Kidney epithelial cell (primary cell): ENCODE data around the gene PKN3. TPM values are rescaled to one million over a fixed set of nuclear protein-coding genes. Genes with fewer than 3 reads are reported as not detected.

ENCODE experiments used
- DNase-seq: peaks from one replicate; pipeline ENCODE4 v3.0.0-alpha.2; 2010; ENCODE audit warnings: low read depth
- H3K27me3 ChIP-seq: 2 replicates; pipeline ENCODE4 v1.6.0; 2011; ENCODE audit warnings: low read length; ENCODE audit not compliant: control insufficient read depth, insufficient read depth
- H3K36me3 ChIP-seq: 2 replicates; pipeline ENCODE4 v1.5.1; 2011; ENCODE audit warnings: low read length; ENCODE audit not compliant: control insufficient read depth, insufficient read depth
- H3K4me3 ChIP-seq: 2 replicates; pipeline ENCODE4 v1.5.1; 2011; ENCODE audit warnings: low read depth, mild to moderate bottlenecking, control low read depth, low read length
- CTCF ChIP-seq: IDR thresholded peaks from 2 replicates; pipeline ENCODE4 v1.5.1; 2011; ENCODE audit warnings: mild to moderate bottlenecking, moderate library complexity, low read length, control low read depth, inconsistent platforms; ENCODE audit not compliant: insufficient read depth, poor library complexity, severe bottlenecking
- total RNA-seq: library from RNA; depleted of rRNA; stranded (reverse); fragments of >200 nt; gene quantifications from 2 replicates; pipeline ENCODE4 v1.2.3, GENCODE V29; 2015

PKN3 gene
- 4.6 and 9.5 TPM in 2 replicates for total RNA-seq

GRCh38 chr9:128702445-128702948 is at the start of gene PKN3:
TSS of gene PKN3 (plus strand) at chr9:128702503. CDS start at chr9:128702916, 413 bp downstream.
- DNase-seq, result no peak

GRCh38 chr9:128653908-128654307 is 48.4 kb upstream of the PKN3 start:
- TF ChIP-seq CTCF, result no peak
- no peak overlapping the region for H3K4me3 ChIP-seq
- H3K27me3 ChIP-seq, result no peaks in the 10 kb centered on the region
- H3K36me3 ChIP-seq, result no peaks in the 10 kb centered on the region
- no peak for DNase-seq

More at GRCh38 chr9:128702445-128702948, at the start of gene PKN3:
- Histone ChIP-seq H3K36me3 (no peaks in the 10 kb centered on the region), H3K27me3 (no peaks in the 10 kb centered on the region), H3K4me3 (peak within 1 kb of the TSS; percentile 83)
- peak; percentile 87 for TF ChIP-seq CTCF

- Histone ChIP-seq H3K27me3 (no peaks in the 10 kb centered on the region), H3K36me3 (no peaks in the 10 kb centered on the region), H3K4me3 (no peak overlapping the region)
- no peak for TF ChIP-seq CTCF
- DNase-seq, result no peak
Observed at GRCh38 chr9:128654481-128654880, 47.8 kb upstream of the PKN3 start.

GRCh38 chr9:128656416-128657343 is 45.6 kb upstream of the PKN3 start, which contains the start of gene DYNC2I2:
TSS of gene DYNC2I2 (minus strand) at chr9:128656847. CDS start at chr9:128656726, 121 bp downstream.
- peak within 1 kb of the TSS; percentile 76 for H3K4me3 ChIP-seq
- TF ChIP-seq CTCF, result no peak
- DNase-seq, result no peak
- H3K36me3 ChIP-seq, result no peaks in the 10 kb centered on the region
- no peaks in the 10 kb centered on the region for H3K27me3 ChIP-seq

- no peak overlapping the region for H3K4me3 ChIP-seq
Observed at GRCh38 chr9:128657344-128657704, 45.0 kb upstream of the PKN3 start.

More at GRCh38 chr9:128657344-128657704, 45.0 kb upstream of the PKN3 start:
- no peak for TF ChIP-seq CTCF
- H3K36me3 ChIP-seq, result no peaks in the 10 kb centered on the region
- DNase-seq, result no peak
- no peaks in the 10 kb centered on the region for H3K27me3 ChIP-seq
